DND-41 (cell line): ENCODE data around the gene IL18R1.

Source experiments
- ATAC-seq: fragments of 200-7000 bp; cut with Tn5 transposase; 3 replicates; pipeline ENCODE4 v1.9.1; 2021; ENCODE audit warnings: low read depth; ENCODE audit not compliant: insufficient read depth
- DNase-seq: peaks from one replicate; pipeline ENCODE4 v3.0.0-alpha.2; 2020
- H2AFZ ChIP-seq: 2 replicates; pipeline ENCODE4 v1.6.0; 2012; ENCODE audit warnings: low read depth, low read length
- H3K27ac ChIP-seq: 2 replicates; pipeline ENCODE4 v1.5.1; 2012; ENCODE audit warnings: low read length, inconsistent platforms
- H3K27me3 ChIP-seq: fragments of 200-600 bp; sonication (generic); 2 replicates; pipeline ENCODE4 v1.6.0; 2012; ENCODE audit warnings: low read length, mild to moderate bottlenecking, inconsistent platforms; ENCODE audit not compliant: insufficient read depth, poor library complexity
- H3K36me3 ChIP-seq: 2 replicates; pipeline ENCODE4 v1.5.1; 2012; ENCODE audit warnings: low read length, inconsistent platforms; ENCODE audit not compliant: insufficient read depth
- H3K4me1 ChIP-seq: 2 replicates; pipeline ENCODE4 v1.5.1; 2012; ENCODE audit warnings: mild to moderate bottlenecking, low read length; ENCODE audit not compliant: insufficient read depth
- H3K4me2 ChIP-seq: 2 replicates; pipeline ENCODE4 v1.6.0; 2012; ENCODE audit warnings: mild to moderate bottlenecking, moderate library complexity, low read length, inconsistent platforms; ENCODE audit not compliant: insufficient read depth
- H3K4me3 ChIP-seq, 2 experiments: fragments of 200-600 bp in 1 of 2; shearing (Covaris generic) in 1 of 2; 2 replicates each; pipeline ENCODE4 v1.5.1; 2012 to 2016; ENCODE audit warnings: inconsistent platforms in 2 of 2, low read length in 2 of 2, mild to moderate bottlenecking in 2 of 2, low read depth in 1 of 2, moderate library complexity in 1 of 2
- H3K79me2 ChIP-seq: 2 replicates; pipeline ENCODE4 v1.6.0; 2012; ENCODE audit warnings: low read length, inconsistent platforms; ENCODE audit not compliant: insufficient read depth
- H3K9ac ChIP-seq: 2 replicates; pipeline ENCODE4 v1.6.0; 2012; ENCODE audit warnings: low read depth, mild to moderate bottlenecking, inconsistent platforms, low read length, moderate library complexity
- H3K9me3 ChIP-seq: 2 replicates; pipeline ENCODE4 v1.5.1; 2012; ENCODE audit warnings: low read length, moderate library complexity, mild to moderate bottlenecking, inconsistent platforms; ENCODE audit not compliant: insufficient read depth, severe bottlenecking
- H4K20me1 ChIP-seq: 2 replicates; pipeline ENCODE4 v1.6.0; 2012; ENCODE audit warnings: low read length; ENCODE audit not compliant: insufficient read depth
- EZH2 ChIP-seq: IDR thresholded peaks from 3 replicates; pipeline ENCODE4 v1.6.1; 2012; ENCODE audit warnings: borderline replicate concordance, low read depth, mild to moderate bottlenecking, moderate library complexity, low read length, inconsistent platforms; ENCODE audit not compliant: severe bottlenecking
- TF ChIP-seq, protein P1 (sequence below): IDR thresholded peaks from 2 replicates; pipeline ENCODE4 v1.5.1; 2012; ENCODE audit warnings: borderline replicate concordance, low read length, moderate library complexity, mild to moderate bottlenecking; ENCODE audit not compliant: poor library complexity, severe bottlenecking; ENCODE audit errors: extremely low read depth

Gene IL18R1

DNA sequence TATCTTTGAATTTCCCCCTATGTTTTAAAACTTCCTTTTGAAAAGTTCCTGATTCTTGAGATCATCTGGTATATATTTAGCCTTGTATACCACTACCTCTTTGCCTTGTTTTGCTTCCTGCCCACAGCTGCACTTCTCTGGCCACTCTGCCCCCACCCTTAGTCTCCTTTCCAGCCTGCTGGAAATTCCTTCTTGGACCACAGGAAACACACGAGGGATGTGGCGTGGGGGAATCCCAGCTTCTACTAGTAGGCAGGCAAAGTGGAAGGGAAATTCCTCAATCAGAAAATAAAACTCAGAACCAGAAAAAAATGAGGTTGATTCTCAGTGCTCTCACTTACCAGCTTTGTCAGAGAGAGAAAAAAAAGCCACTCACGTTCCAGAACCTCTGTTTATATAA, 80.7 kb downstream of the IL18R1 start:
- Histone ChIP-seq H3K4me2 (no peak overlapping the region), H4K20me1 (no peaks in the 10 kb centered on the region), H3K9ac (no peak overlapping the region), H3K4me3 (no peak overlapping the region), H3K36me3 (no peaks in the 10 kb centered on the region), H3K27me3 (peaks cover 5% of the 10 kb centered on the region), H2AFZ (no peak overlapping the region), H3K79me2 (no peaks in the 10 kb centered on the region), H3K9me3 (no peaks in the 10 kb centered on the region), H3K4me1 (no peaks in the 10 kb centered on the region), H3K27ac (no peak overlapping the region)
- no peak for DNase-seq
- ATAC-seq, result no peak
- TF ChIP-seq, protein P1, sequence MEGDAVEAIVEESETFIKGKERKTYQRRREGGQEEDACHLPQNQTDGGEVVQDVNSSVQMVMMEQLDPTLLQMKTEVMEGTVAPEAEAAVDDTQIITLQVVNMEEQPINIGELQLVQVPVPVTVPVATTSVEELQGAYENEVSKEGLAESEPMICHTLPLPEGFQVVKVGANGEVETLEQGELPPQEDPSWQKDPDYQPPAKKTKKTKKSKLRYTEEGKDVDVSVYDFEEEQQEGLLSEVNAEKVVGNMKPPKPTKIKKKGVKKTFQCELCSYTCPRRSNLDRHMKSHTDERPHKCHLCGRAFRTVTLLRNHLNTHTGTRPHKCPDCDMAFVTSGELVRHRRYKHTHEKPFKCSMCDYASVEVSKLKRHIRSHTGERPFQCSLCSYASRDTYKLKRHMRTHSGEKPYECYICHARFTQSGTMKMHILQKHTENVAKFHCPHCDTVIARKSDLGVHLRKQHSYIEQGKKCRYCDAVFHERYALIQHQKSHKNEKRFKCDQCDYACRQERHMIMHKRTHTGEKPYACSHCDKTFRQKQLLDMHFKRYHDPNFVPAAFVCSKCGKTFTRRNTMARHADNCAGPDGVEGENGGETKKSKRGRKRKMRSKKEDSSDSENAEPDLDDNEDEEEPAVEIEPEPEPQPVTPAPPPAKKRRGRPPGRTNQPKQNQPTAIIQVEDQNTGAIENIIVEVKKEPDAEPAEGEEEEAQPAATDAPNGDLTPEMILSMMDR, result no peak
- TF ChIP-seq EZH2, result no peak

DNA sequence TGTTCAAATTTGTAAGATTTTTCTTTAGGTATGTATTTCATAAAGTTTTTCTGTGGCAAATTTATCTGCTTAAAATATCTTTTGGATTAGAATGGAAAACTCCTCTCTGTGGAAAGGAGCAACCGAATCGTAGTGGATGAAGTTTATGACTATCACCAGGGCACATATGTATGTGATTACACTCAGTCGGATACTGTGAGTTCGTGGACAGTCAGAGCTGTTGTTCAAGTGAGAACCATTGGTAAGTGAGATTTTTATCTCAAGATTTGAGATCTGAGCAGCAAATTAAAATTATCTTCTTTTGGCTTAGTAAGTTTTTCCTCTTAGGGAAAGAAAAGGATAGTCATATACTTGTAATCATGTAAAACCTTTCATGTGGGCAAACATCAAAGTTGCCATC, 81.5 kb downstream of the IL18R1 start:
- DNase-seq (no peak), ATAC-seq (no peak)
- Histone ChIP-seq H3K27me3 (peaks cover 5% of the 10 kb centered on the region), H3K79me2 (no peaks in the 10 kb centered on the region), H4K20me1 (no peaks in the 10 kb centered on the region), H3K9me3 (no peaks in the 10 kb centered on the region), H3K9ac (no peak overlapping the region), H3K27ac (no peak overlapping the region), H2AFZ (no peak overlapping the region), H3K36me3 (no peaks in the 10 kb centered on the region), H3K4me1 (no peaks in the 10 kb centered on the region), H3K4me3 (no peak overlapping the region), H3K4me2 (no peak overlapping the region)
- TF ChIP-seq, protein P1, result no peak
- no peak for TF ChIP-seq EZH2

DNA sequence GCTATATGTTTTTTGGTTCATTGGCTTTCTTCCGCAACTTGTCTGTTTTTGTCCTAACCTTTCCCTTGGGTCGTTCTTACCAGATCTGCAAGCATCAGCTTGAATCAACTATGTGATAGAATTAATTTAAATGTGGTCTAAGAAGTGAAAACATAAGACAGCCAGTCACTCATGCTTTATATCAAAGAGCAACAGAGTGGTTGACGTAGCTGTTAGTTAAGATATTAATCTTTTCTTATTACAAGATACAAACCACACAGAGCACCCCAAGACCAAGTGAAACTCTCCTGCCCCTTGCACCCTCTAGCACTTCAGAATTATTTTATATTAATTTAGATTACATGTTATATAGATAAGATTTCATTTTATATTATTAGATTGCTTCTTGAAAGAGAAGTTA, 82.5 kb downstream of the IL18R1 start:
- TF ChIP-seq EZH2, result no peak
- TF ChIP-seq, protein P1, result no peak
- Histone ChIP-seq H3K79me2 (no peaks in the 10 kb centered on the region), H4K20me1 (no peaks in the 10 kb centered on the region), H3K27me3 (peaks cover 8% of the 10 kb centered on the region), H3K4me1 (no peaks in the 10 kb centered on the region), H3K9me3 (no peaks in the 10 kb centered on the region), H3K4me2 (no peak overlapping the region), H3K9ac (no peak overlapping the region), H3K27ac (no peak overlapping the region), H3K4me3 (no peak overlapping the region), H3K36me3 (no peaks in the 10 kb centered on the region), H2AFZ (no peak overlapping the region)
- DNase-seq, result no peak
- no peak for ATAC-seq

DNA sequence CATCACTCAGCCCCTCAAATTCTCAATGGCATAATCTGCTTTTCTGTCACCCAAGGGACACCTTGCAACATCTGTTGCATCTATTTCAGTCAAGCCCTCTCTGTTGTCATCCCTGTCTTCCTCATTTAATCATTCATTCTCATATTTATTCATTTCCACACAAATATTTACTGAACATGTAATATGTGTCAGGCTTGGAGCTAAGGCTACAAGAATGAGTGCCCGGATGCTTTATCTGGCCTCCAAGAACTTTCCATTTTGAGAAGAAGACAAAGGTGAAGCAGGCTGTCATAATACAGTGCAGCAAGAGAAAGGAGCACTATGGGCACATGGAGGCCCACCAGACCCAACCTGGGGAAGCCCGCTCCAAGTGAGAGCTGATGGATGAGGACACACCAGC, 83.0 kb downstream of the IL18R1 start:
- no peak overlapping the region for H3K4me3 ChIP-seq
- no peak overlapping the region for H2AFZ ChIP-seq
- TF ChIP-seq EZH2, result no peak
- TF ChIP-seq, protein P1, result no peak
- H3K27me3 ChIP-seq, result peaks cover 8% of the 10 kb centered on the region
- H3K9ac ChIP-seq, result no peak overlapping the region
- DNase-seq (no peak), ATAC-seq (no peak)
- H3K27ac ChIP-seq, result no peak overlapping the region
- H3K4me1 ChIP-seq, result no peaks in the 10 kb centered on the region
- no peaks in the 10 kb centered on the region for H3K36me3 ChIP-seq
- no peaks in the 10 kb centered on the region for H4K20me1 ChIP-seq
- no peak overlapping the region for H3K4me2 ChIP-seq
- H3K9me3 ChIP-seq, result no peaks in the 10 kb centered on the region
- no peaks in the 10 kb centered on the region for H3K79me2 ChIP-seq
